ENCODE measurements around the gene PTPRM.

PTPRM gene

GRCh38 chr18:7919565-7919964, 352.4 kb downstream of the PTPRM start:
- Histone ChIP-seq H3K79me2 (ENCODE audit: insufficient read depth, low read length) (no peaks in the 10 kb centered on the region), H3K4me2 (ENCODE audit: low read depth, low read length, poor library complexity, severe bottlenecking) (no peak overlapping the region), H3K9me3 (ENCODE audit: insufficient read depth, low read depth, low read length) (no peaks in the 10 kb centered on the region; the same call in 1 of the 2 replicates), H3K27me3 (ENCODE audit: insufficient read depth, low read length, poor library complexity, severe bottlenecking) (no peaks in the 10 kb centered on the region), H3K4me1 (ENCODE audit: insufficient read depth, low read length, poor library complexity, severe bottlenecking) (no peaks in the 10 kb centered on the region), H3K4me3 (ENCODE audit: low read length, poor library complexity, severe bottlenecking) (no peak overlapping the region), H3K36me3 (ENCODE audit: insufficient read depth, low read length) (no peaks in the 10 kb centered on the region), H4K20me1 (ENCODE audit: insufficient read depth, low read length, poor library complexity, severe bottlenecking) (no peaks in the 10 kb centered on the region), H3K9me2 (replicated peaks; ENCODE audit: low read depth, low read length) (no peaks in the 10 kb centered on the region), H3F3A (ENCODE audit: low read depth) (no peaks in the 10 kb centered on the region), H3K9ac (ENCODE audit: low read depth, low read length, poor library complexity, severe bottlenecking) (no peak overlapping the region), H2AFZ (ENCODE audit: low read length) (no peak overlapping the region)
- TF ChIP-seq EZH2phosphoT487 (IDR thresholded peaks at IDR 0.05; ENCODE audit: borderline replicate concordance) (no peak), CTCF (conservative IDR thresholded peaks at IDR 0.05; ENCODE audit: low read length) (no peak)

- H3F3A ChIP-seq (ENCODE audit: low read depth): no peaks in the 10 kb centered on the region
- no peaks in the 10 kb centered on the region for H3K4me1 ChIP-seq (ENCODE audit: insufficient read depth, low read length, poor library complexity, severe bottlenecking)
- no peaks in the 10 kb centered on the region for H3K27me3 ChIP-seq (ENCODE audit: insufficient read depth, low read length, poor library complexity, severe bottlenecking)
- no peak overlapping the region for H2AFZ ChIP-seq (ENCODE audit: low read length)
- no peaks in the 10 kb centered on the region for H4K20me1 ChIP-seq (ENCODE audit: insufficient read depth, low read length, poor library complexity, severe bottlenecking)
- H3K4me2 ChIP-seq (ENCODE audit: low read depth, low read length, poor library complexity, severe bottlenecking): no peak overlapping the region
- H3K9me2 ChIP-seq (replicated peaks; ENCODE audit: low read depth, low read length): no peaks in the 10 kb centered on the region
- no peak for TF ChIP-seq EZH2phosphoT487 (IDR thresholded peaks at IDR 0.05; ENCODE audit: borderline replicate concordance)
- no peak for TF ChIP-seq CTCF (conservative IDR thresholded peaks at IDR 0.05; ENCODE audit: low read length)
- H3K79me2 ChIP-seq (ENCODE audit: insufficient read depth, low read length): no peaks in the 10 kb centered on the region
- no peaks in the 10 kb centered on the region; the same call in 1 of the 2 replicates for H3K9me3 ChIP-seq (ENCODE audit: insufficient read depth, low read depth, low read length)
- no peaks in the 10 kb centered on the region for H3K36me3 ChIP-seq (ENCODE audit: insufficient read depth, low read length)
- H3K4me3 ChIP-seq (ENCODE audit: low read length, poor library complexity, severe bottlenecking): no peak overlapping the region
- H3K9ac ChIP-seq (ENCODE audit: low read depth, low read length, poor library complexity, severe bottlenecking): no peak overlapping the region
These were observed 354.9 kb downstream of the PTPRM start for GRCh38 chr18:7921938-7922587.

- Histone ChIP-seq H3K4me1 (ENCODE audit: insufficient read depth, low read length, poor library complexity, severe bottlenecking) (no peaks in the 10 kb centered on the region), H3K4me3 (ENCODE audit: low read length, poor library complexity, severe bottlenecking) (no peak overlapping the region), H4K20me1 (ENCODE audit: insufficient read depth, low read length, poor library complexity, severe bottlenecking) (no peaks in the 10 kb centered on the region), H3K9me3 (ENCODE audit: insufficient read depth, low read depth, low read length) (no peaks in the 10 kb centered on the region; the same call in 1 of the 2 replicates), H3K79me2 (ENCODE audit: insufficient read depth, low read length) (no peaks in the 10 kb centered on the region), H2AFZ (ENCODE audit: low read length) (no peak overlapping the region), H3K36me3 (ENCODE audit: insufficient read depth, low read length) (no peaks in the 10 kb centered on the region), H3F3A (ENCODE audit: low read depth) (no peaks in the 10 kb centered on the region), H3K27me3 (ENCODE audit: insufficient read depth, low read length, poor library complexity, severe bottlenecking) (no peaks in the 10 kb centered on the region), H3K9me2 (replicated peaks; ENCODE audit: low read depth, low read length) (no peaks in the 10 kb centered on the region), H3K4me2 (ENCODE audit: low read depth, low read length, poor library complexity, severe bottlenecking) (no peak overlapping the region), H3K9ac (ENCODE audit: low read depth, low read length, poor library complexity, severe bottlenecking) (no peak overlapping the region)
- TF ChIP-seq EZH2phosphoT487 (IDR thresholded peaks at IDR 0.05; ENCODE audit: borderline replicate concordance) (no peak), CTCF (conservative IDR thresholded peaks at IDR 0.05; ENCODE audit: low read length) (no peak)
These were observed 356.0 kb downstream of the PTPRM start for GRCh38 chr18:7923105-7923504.

Measured in Loucy (cell line).